Endothelial cell of umbilical vein (primary cell): Measurements from ENCODE around the gene GDPD4. TPM values are rescaled to one million over a fixed set of nuclear protein-coding genes. Genes with fewer than 3 reads are reported as not detected.

ENCODE experiments used
- BruUV-seq: library from RNA; stranded (reverse); fragments of 400-500 nt; replicated peaks from 2 replicates; lab custom pipeline; 2021; lab: Mats Ljungman, UMichigan
- CTCF ChIA-PET: fragments of 300-600, 350-600 bp; sonication (Branson Sonifier 250); formaldehyde crosslinking; loops from one replicate; lab custom pipeline; 2021; ENCODE audit warnings: antibody characterized with exemption, inconsistent platforms; lab: Charles Lee
- POLR2A ChIA-PET: fragments of 300-600, 350-600 bp; sonication (Branson Sonifier 250); formaldehyde crosslinking; loops from one replicate; lab custom pipeline; 2021; ENCODE audit warnings: antibody characterized with exemption, inconsistent platforms; lab: Charles Lee
- DNase-seq: peaks from one replicate; pipeline ENCODE4 v3.0.0-alpha.2; 2011; ENCODE audit warnings: low read depth, low spot score
- FAIRE-seq: peaks from 2 replicates; lab custom pipeline; 2011; peaks lifted over from hg19 to GRCh38; lab: Jason Lieb, UNC
- H2AFZ ChIP-seq: 2 replicates; pipeline ENCODE4 v1.6.0; 2012; ENCODE audit warnings: low read depth, low read length, control low read depth, inconsistent platforms
- H3K27ac ChIP-seq: 2 replicates; pipeline ENCODE4 v1.5.1; 2011; ENCODE audit warnings: low read depth, mild to moderate bottlenecking, control low read depth, low read length, moderate library complexity; ENCODE audit not compliant: insufficient read depth
- H3K27me3 ChIP-seq, 2 experiments: 2 replicates each; pipeline versions ENCODE4 v1.6.0 to v1.6.1; 2011; ENCODE audit warnings: low read length in 2 of 2, mixed read lengths in 1 of 2; ENCODE audit not compliant: control insufficient read depth in 2 of 2, insufficient read depth in 2 of 2
- H3K36me3 ChIP-seq, 2 experiments: 2 replicates in 1 of 2; 3 replicates in 1 of 2; pipeline ENCODE4 v1.5.1; 2011; ENCODE audit warnings: low read length in 2 of 2, mild to moderate bottlenecking in 1 of 2, moderate library complexity in 1 of 2; ENCODE audit not compliant: control insufficient read depth in 2 of 2, insufficient read depth in 2 of 2; ENCODE audit errors: extremely low read depth in 1 of 2
- H3K4me1 ChIP-seq: 3 replicates; pipeline ENCODE4 v1.5.1; 2011; ENCODE audit warnings: mild to moderate bottlenecking, low read length; ENCODE audit not compliant: control insufficient read depth, insufficient read depth; ENCODE audit errors: extremely low read depth
- H3K4me2 ChIP-seq: 2 replicates; pipeline ENCODE4 v1.6.1; 2011; ENCODE audit warnings: low read length, control low read depth, mixed read lengths; ENCODE audit not compliant: insufficient read depth
- H3K4me3 ChIP-seq, 3 experiments: fragments of 200-600 bp in 1 of 3; sonication (generic), shearing (Covaris generic) in 1 of 3; replicated peaks in 1 of 3; 2 replicates each; pipeline ENCODE4 v1.5.1; 2011 to 2016; ENCODE audit warnings: control low read depth in 3 of 3, low read length in 3 of 3, mild to moderate bottlenecking in 2 of 3, inconsistent platforms in 1 of 3, low read depth in 1 of 3, moderate library complexity in 1 of 3; ENCODE audit not compliant: insufficient read depth in 1 of 3
- H3K79me2 ChIP-seq: 2 replicates; pipeline ENCODE4 v1.6.0; 2012; ENCODE audit warnings: low read length, inconsistent platforms; ENCODE audit not compliant: control insufficient read depth, insufficient read depth
- H3K9ac ChIP-seq: replicated peaks from 2 replicates; pipeline ENCODE3; 2011; ENCODE audit warnings: low read length, control low read depth; ENCODE audit not compliant: insufficient read depth; ENCODE audit errors: extremely low read depth
- H3K9me1 ChIP-seq: replicated peaks from 3 replicates; pipeline ENCODE4 v1.6.0; 2011; ENCODE audit warnings: mild to moderate bottlenecking, low read length; ENCODE audit not compliant: control insufficient read depth, insufficient read depth; ENCODE audit errors: extremely low read depth
- H3K9me3 ChIP-seq: replicated peaks from 2 replicates; pipeline ENCODE4 v1.5.1; 2012; ENCODE audit warnings: low read length, inconsistent platforms; ENCODE audit not compliant: control insufficient read depth, insufficient read depth
- H4K20me1 ChIP-seq: replicated peaks from 2 replicates; pipeline ENCODE3; 2011; ENCODE audit warnings: mild to moderate bottlenecking, low read length; ENCODE audit not compliant: control insufficient read depth, insufficient read depth; ENCODE audit errors: extremely low read depth
- EZH2 ChIP-seq: IDR thresholded peaks from 2 replicates; pipeline ENCODE4 v1.6.1; 2012; ENCODE audit warnings: borderline replicate concordance, low read depth, mild to moderate bottlenecking, moderate library complexity, low read length, inconsistent platforms; ENCODE audit not compliant: severe bottlenecking
- FOS ChIP-seq: IDR thresholded peaks from 2 replicates; pipeline ENCODE4 v1.6.1; 2011; ENCODE audit warnings: mild to moderate bottlenecking, low read length, moderate library complexity, borderline replicate concordance; ENCODE audit not compliant: insufficient read depth
- GATA2 ChIP-seq: IDR thresholded peaks from 2 replicates; pipeline ENCODE4 v1.7.0; 2011; ENCODE audit warnings: low read depth, mild to moderate bottlenecking, moderate library complexity, mixed read lengths, low read length; ENCODE audit not compliant: insufficient read length, insufficient read depth
- JUN ChIP-seq: IDR thresholded peaks from 2 replicates; pipeline ENCODE4 v1.6.1; 2011; ENCODE audit warnings: borderline replicate concordance, low read depth; ENCODE audit not compliant: insufficient read length, insufficient read depth
- MAX ChIP-seq: IDR thresholded peaks from 2 replicates; pipeline ENCODE4 v1.6.1; 2011; ENCODE audit not compliant: insufficient read depth, insufficient read length
- MYC ChIP-seq: IDR thresholded peaks from one replicate; pipeline ENCODE4 v1.6.1; 2011; ENCODE audit warnings: mild to moderate bottlenecking, low read depth, low read length
- POLR2A ChIP-seq: IDR thresholded peaks from 2 replicates; pipeline ENCODE4 v1.6.1; 2012; ENCODE audit warnings: low read depth, mild to moderate bottlenecking, control low read depth, low read length
- POLR2AphosphoS5 ChIP-seq: IDR thresholded peaks from 2 replicates; pipeline ENCODE4 v1.6.1; 2012; ENCODE audit warnings: low read depth, mild to moderate bottlenecking, control low read depth, low read length, moderate library complexity; ENCODE audit not compliant: insufficient read depth
- dilution Hi-C: fragments of 300-500 bp; cut with MboI; formaldehyde crosslinking; loops from one replicate; pipeline ENCODE4 v1.15.0; 2019; ENCODE audit warnings: low sequenced_read_pairs; ENCODE audit not compliant: extremely low pct_ligation_motif_present
- intact Hi-C: fragments of 100-400 bp; cut with micrococcal nuclease; formaldehyde crosslinking; loops from one replicate; pipeline ENCODE4 v1.10.0; 2022
- polyA plus RNA-seq, 4 experiments: library from polyadenylated mRNA; depleted of rRNA in 3 of 4; stranded (reverse) in 3 of 4; unstranded in 1 of 4; fragments of >200 nt; gene quantifications; 2 replicates each; pipeline versions ENCODE4 v1.2.1 to v1.2.3, GENCODE V29; 2011 to 2012; ENCODE audit warnings: missing spikeins in 1 of 4
- total RNA-seq: library from RNA; stranded (reverse); gene quantifications from 2 replicates; pipeline ENCODE4 v1.2.3, GENCODE V29; 2021
- TF ChIP-seq, protein P1 (sequence below), 2 donors: IDR thresholded peaks; 1 replicate in 1 of 2; 2 replicates in 1 of 2; pipeline ENCODE4 v1.5.1; 2011; ENCODE audit warnings: low read length in 2 of 2, mild to moderate bottlenecking in 2 of 2, moderate library complexity in 2 of 2, control low read depth in 1 of 2, inconsistent platforms in 1 of 2, low read depth in 1 of 2; ENCODE audit not compliant: insufficient read depth in 1 of 2; ENCODE audit errors: extremely low read depth in 1 of 2

GDPD4 gene
- total and polyA plus RNA-seq, 2 donors (not counting 3 experiments of a cell fraction or from before 2014, with no cell fraction given), result not detected

DNA sequence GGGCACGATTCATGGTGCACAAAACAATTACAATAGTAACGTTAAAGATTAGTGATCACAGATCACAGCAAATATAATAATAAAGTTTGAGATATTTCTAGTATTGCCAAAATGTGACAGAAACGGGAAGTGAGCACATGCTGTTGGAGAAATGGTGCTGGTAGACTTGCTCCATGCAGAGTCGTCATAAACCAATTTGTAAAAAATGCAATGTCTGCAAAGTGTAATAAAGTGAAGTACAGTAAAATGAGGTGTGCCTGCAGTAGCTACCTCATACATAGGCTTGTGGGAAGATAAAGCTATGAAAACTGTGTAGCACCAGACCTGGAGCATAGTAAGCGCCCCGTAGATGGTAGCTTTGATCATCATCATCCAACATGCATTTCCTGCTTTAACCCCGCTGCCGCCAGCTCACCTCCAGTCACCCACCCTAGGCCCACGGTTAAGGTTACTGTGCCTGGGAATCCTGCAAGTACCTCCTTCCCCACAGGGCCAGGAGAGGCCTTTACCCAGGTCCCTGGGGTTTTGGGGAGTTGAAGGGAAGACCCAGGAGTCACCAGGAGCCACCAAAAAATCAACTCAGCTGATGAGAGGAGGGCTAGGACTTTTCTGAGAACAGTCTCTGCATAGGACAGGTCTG is 114.3 kb downstream of the GDPD4 start:
- FAIRE-seq (no peak), DNase-seq (no peak)
- Histone ChIP-seq H3K79me2 (no peaks in the 10 kb centered on the region), H3K36me3 (no peaks in the 10 kb centered on the region), H3K4me3 (no peak overlapping the region), H3K27ac (no peak overlapping the region), H3K9me3 (no peaks in the 10 kb centered on the region), H3K9me1 (no peaks in the 10 kb centered on the region), H3K27me3 (no peaks in the 10 kb centered on the region), H3K9ac (no peak overlapping the region), H3K4me2 (no peak overlapping the region), H4K20me1 (no peaks in the 10 kb centered on the region), H2AFZ (no peak overlapping the region), H3K4me1 (no peaks in the 10 kb centered on the region)
- dilution Hi-C loops, result no loop called here
- CTCF ChIA-PET, result interaction anchor here (0.9 to 8.3 kb wide), 14 partner anchors 9 to 432 kb away, joined by 3 to 309 read pairs (median 4); partner anchors contain the start of gene MYO7A
- POLR2A ChIA-PET, result no interaction called here
- no peak for TF ChIP-seq POLR2A
- TF ChIP-seq, protein P1, sequence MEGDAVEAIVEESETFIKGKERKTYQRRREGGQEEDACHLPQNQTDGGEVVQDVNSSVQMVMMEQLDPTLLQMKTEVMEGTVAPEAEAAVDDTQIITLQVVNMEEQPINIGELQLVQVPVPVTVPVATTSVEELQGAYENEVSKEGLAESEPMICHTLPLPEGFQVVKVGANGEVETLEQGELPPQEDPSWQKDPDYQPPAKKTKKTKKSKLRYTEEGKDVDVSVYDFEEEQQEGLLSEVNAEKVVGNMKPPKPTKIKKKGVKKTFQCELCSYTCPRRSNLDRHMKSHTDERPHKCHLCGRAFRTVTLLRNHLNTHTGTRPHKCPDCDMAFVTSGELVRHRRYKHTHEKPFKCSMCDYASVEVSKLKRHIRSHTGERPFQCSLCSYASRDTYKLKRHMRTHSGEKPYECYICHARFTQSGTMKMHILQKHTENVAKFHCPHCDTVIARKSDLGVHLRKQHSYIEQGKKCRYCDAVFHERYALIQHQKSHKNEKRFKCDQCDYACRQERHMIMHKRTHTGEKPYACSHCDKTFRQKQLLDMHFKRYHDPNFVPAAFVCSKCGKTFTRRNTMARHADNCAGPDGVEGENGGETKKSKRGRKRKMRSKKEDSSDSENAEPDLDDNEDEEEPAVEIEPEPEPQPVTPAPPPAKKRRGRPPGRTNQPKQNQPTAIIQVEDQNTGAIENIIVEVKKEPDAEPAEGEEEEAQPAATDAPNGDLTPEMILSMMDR (IDR thresholded peaks at IDR 0.05; ENCODE audit: extremely low read depth in 1 of 2, insufficient read depth in 1 of 2, low read depth in 1 of 2, low read length in 2 of 2), result no peak
- no peak for TF ChIP-seq POLR2AphosphoS5
- TF ChIP-seq MAX, result no peak
- no peak for TF ChIP-seq EZH2
- TF ChIP-seq JUN, result no peak
- TF ChIP-seq GATA2, result no peak
- no peak for TF ChIP-seq MYC
- no peak for TF ChIP-seq FOS
- intact Hi-C loops, result no loop called here
- no TSS peak for BruUV-seq
